ENCODE results near the gene SLC8A1. TPM values are rescaled to one million over a fixed set of nuclear protein-coding genes. Genes with fewer than 3 reads are reported as not detected.

Gene SLC8A1
- total RNA-seq, 1 experiment from 2014 or later: 1.7 TPM

DNA sequence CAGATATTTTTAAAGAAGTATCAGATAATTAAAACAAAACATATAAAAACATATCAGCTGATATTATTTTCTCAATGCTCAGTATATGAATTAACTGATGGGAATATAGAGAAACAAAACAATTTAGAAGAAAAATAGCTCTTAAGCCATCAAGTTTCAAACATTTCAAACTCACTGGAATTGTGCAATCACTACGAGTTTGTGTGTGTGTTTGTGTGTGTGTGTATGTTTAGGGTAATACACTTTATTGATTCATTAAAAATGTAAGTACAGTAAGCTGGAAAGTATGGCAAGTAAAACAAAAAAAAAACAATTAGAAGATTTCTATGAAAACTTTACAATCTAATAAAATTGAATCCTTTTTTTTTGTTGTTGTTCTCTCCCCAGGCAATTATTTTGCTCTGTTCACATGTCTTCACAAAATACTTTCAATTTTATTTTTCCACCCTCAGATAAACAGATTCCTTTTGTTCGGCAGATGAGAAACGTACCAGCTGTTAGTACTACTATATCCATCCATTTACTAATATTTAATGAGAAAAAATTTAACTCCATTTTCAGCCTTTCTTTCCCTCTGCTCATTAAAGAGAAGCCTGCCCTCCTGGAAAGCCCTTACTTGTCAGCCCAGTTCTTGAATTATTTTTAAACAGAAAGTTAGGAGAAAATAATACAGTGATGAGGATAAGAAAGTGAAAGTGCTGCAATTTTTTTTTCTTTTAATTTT, 87.6 kb downstream of the SLC8A1 start:
- no peak overlapping the region for H2BK5ac ChIP-seq (ENCODE audit: insufficient read length, low read length)
- no peak overlapping the region for H4K8ac ChIP-seq (replicated peaks; ENCODE audit: insufficient read length, low read depth, low read length)
- no peaks in the 10 kb centered on the region for H3K27me3 ChIP-seq (ENCODE audit: insufficient read depth, low read length)
- H2BK20ac ChIP-seq (ENCODE audit: low read depth, low read length, poor library complexity, severe bottlenecking): no peak overlapping the region
- no peak overlapping the region for H3T11ph ChIP-seq (ENCODE audit: low read length)
- no peaks in the 10 kb centered on the region for H3K36me3 Mint-ChIP-seq (ENCODE audit: insufficient read depth in 1 of 3, low read depth in 3 of 3)
- H3K27me3 Mint-ChIP-seq (ENCODE audit: low read depth): no peaks in the 10 kb centered on the region
- H3K4ac ChIP-seq (ENCODE audit: low read depth, low read length): no peak overlapping the region
- no peak overlapping the region for H3K56ac ChIP-seq (ENCODE audit: insufficient read length, low read depth, low read length)
- no peak overlapping the region for H3K27ac ChIP-seq (ENCODE audit: insufficient read length, low read depth, low read length)
- H3K79me2 ChIP-seq (ENCODE audit: insufficient read depth, low read length): no peaks in the 10 kb centered on the region
- DNase-seq: no peak
- H4K91ac ChIP-seq (ENCODE audit: insufficient read length, low read depth, low read length): no peak overlapping the region
- no peaks in the 10 kb centered on the region for H3K9me3 Mint-ChIP-seq
- no peak overlapping the region for H3K4me3 Mint-ChIP-seq
- no peak for TF ChIP-seq CTCF (conservative IDR thresholded peaks at IDR 0.05)
- no peaks in the 10 kb centered on the region for H3K79me1 ChIP-seq (ENCODE audit: insufficient read depth, low read depth, low read length, poor library complexity, severe bottlenecking)
- H3K23ac ChIP-seq (ENCODE audit: insufficient read length, low read depth, low read length): no peak overlapping the region
- no peak overlapping the region for H3K9ac ChIP-seq (ENCODE audit: extremely low read depth, insufficient read length, low read length)
- H3K4me2 ChIP-seq (ENCODE audit: insufficient read depth, insufficient read length, low read length): no peak overlapping the region
- no peak overlapping the region for H3K18ac ChIP-seq (ENCODE audit: insufficient read length, low read depth, low read length)
- H4K20me1 ChIP-seq (ENCODE audit: control insufficient read depth, insufficient read depth, insufficient read length): no peaks in the 10 kb centered on the region
- 0 out of 4 replicates have a peak, but pooled peaks cover 0 to 1% of the 10 kb centered on the region in 2 experiments for H3K4me1 Mint-ChIP-seq
- no peak overlapping the region for H3K27ac Mint-ChIP-seq
- no CpG with 5 or more reads among the region's 3 CpGs for WGBS (ENCODE audit: extremely low coverage, insufficient read length, low lambda C conversion rate)
- H3K14ac ChIP-seq (ENCODE audit: insufficient read depth, low read length): no peak overlapping the region
- no peak overlapping the region for H2BK15ac ChIP-seq (ENCODE audit: low read depth, low read length)
- no peak overlapping the region for H2BK120ac ChIP-seq (ENCODE audit: low read depth, low read length, poor library complexity, severe bottlenecking)
- no peak overlapping the region for H2AK5ac ChIP-seq (ENCODE audit: insufficient read length, low read length)
- H2AFZ ChIP-seq (ENCODE audit: low read length): no peak overlapping the region
- no peak overlapping the region for H4K5ac ChIP-seq (ENCODE audit: insufficient read length, low read depth, low read length)
- no peaks in the 10 kb centered on the region for H3K4me1 ChIP-seq (ENCODE audit: insufficient read depth, low read length)
- H3K9me3 ChIP-seq (ENCODE audit: control insufficient read depth, low read depth, low read length): no peaks in the 10 kb centered on the region
- H3K23me2 ChIP-seq (ENCODE audit: insufficient read length, low read depth, low read length, poor library complexity, severe bottlenecking): no peaks in the 10 kb centered on the region
- no peak overlapping the region for H2BK12ac ChIP-seq (ENCODE audit: insufficient read length, low read depth, low read length)

All from H9 (cell line).